ENCODE results near the gene GLIPR1. TPM values are rescaled to one million over a fixed set of nuclear protein-coding genes. Genes with fewer than 3 reads are reported as not detected.
"Not testable (repeated sequence)": the region's sequence is repeated elsewhere in the genome, so short reads cannot be mapped to it uniquely, and the experiment has no call there.

GLIPR1 gene
- total RNA-seq, 1 donor from 2014 or later, result 10.9 TPM

- no peak for DNase-seq
- intact Hi-C loops (cut with DNase I), result no loop called here
- ATAC-seq (ENCODE audit: poor library complexity), result no peak
Observed at GRCh38 chr12:75460204-75460603, 20.4 kb upstream of the GLIPR1 start.

- ATAC-seq (ENCODE audit: poor library complexity), result peak; percentile 62
- intact Hi-C loops (cut with DNase I), result no loop called here
Observed at GRCh38 chr12:75471902-75472890, 8.4 kb upstream of the GLIPR1 start.

GRCh38 chr12:75474116-75474515 lies 6.4 kb upstream of the GLIPR1 start:
- no peak for ATAC-seq (ENCODE audit: poor library complexity)
- no peak for DNase-seq
- intact Hi-C loops (cut with DNase I), result no loop called here

More at GRCh38 chr12:75471902-75472890, 8.4 kb upstream of the GLIPR1 start:
- no peak for DNase-seq

- intact Hi-C loops (cut with DNase I), result no loop called here
- no peak for ATAC-seq (ENCODE audit: poor library complexity)
- no peak for DNase-seq
Observed at GRCh38 chr12:75476071-75476470, 4.5 kb upstream of the GLIPR1 start.

- no peak for ATAC-seq (ENCODE audit: poor library complexity)
- no peak for DNase-seq
- intact Hi-C loops (cut with DNase I), result no loop called here
Observed at GRCh38 chr12:75477137-75477536, 3.4 kb upstream of the GLIPR1 start.

GRCh38 chr12:75478116-75478794 lies 2.3 kb upstream of the GLIPR1 start:
- ATAC-seq (ENCODE audit: poor library complexity) (no peak), DNase-seq (no peak)
- intact Hi-C loops (cut with DNase I), result no loop called here

GRCh38 chr12:75479963-75480461 lies 543 bp upstream of the GLIPR1 start:
- peak; percentile 30 for ATAC-seq (ENCODE audit: poor library complexity)
- intact Hi-C loops (cut with DNase I), result loop anchor here (10.0 kb wide), 1 partner anchor 145 kb away; the partner anchor contains the start of genes CAPS2 and GLIPR1L1
- no peak for DNase-seq

- DNase-seq (no peak), ATAC-seq (ENCODE audit: poor library complexity) (peak; percentile 46)
- intact Hi-C loops (cut with DNase I), result loop anchor here (10.0 kb wide), 1 partner anchor 146 kb away; the partner anchor contains the start of genes CAPS2 and GLIPR1L1
Observed at GRCh38 chr12:75481013-75481705, 604 bp downstream of the GLIPR1 start.

- ATAC-seq (ENCODE audit: poor library complexity) (no peak), DNase-seq (no peak)
- intact Hi-C loops (cut with DNase I), result loop anchor here (10.0 kb wide), 1 partner anchor 147 kb away; the partner anchor contains the start of genes CAPS2 and GLIPR1L1
Observed at GRCh38 chr12:75481774-75482173, 1.2 kb downstream of the GLIPR1 start.

GRCh38 chr12:75482646-75483045 lies 2.1 kb downstream of the GLIPR1 start:
- DNase-seq, result no peak
- intact Hi-C loops (cut with DNase I), result loop anchor here (10.0 kb wide), 1 partner anchor 148 kb away; the partner anchor contains the start of genes CAPS2 and GLIPR1L1
- ATAC-seq (ENCODE audit: poor library complexity), result no peak

- no peak for DNase-seq
- intact Hi-C loops (cut with DNase I), result loop anchor here (10.0 kb wide), 1 partner anchor 149 kb away; the partner anchor contains the start of genes CAPS2 and GLIPR1L1
- ATAC-seq (ENCODE audit: poor library complexity), result no peak
Observed at GRCh38 chr12:75483431-75483830, 2.9 kb downstream of the GLIPR1 start.

GRCh38 chr12:75484450-75484849 lies 3.9 kb downstream of the GLIPR1 start:
- not testable (repeated sequence) for ATAC-seq (ENCODE audit: poor library complexity); DNase-seq
- intact Hi-C loops (cut with DNase I), result loop anchor here (10.0 kb wide), 1 partner anchor 150 kb away; the partner anchor contains the start of genes CAPS2 and GLIPR1L1

- intact Hi-C loops (cut with DNase I), result loop anchor here (10.0 kb wide), 1 partner anchor 153 kb away; the partner anchor contains the start of genes CAPS2 and GLIPR1L1
- no peak for DNase-seq
- ATAC-seq (ENCODE audit: poor library complexity), result no peak
Observed at GRCh38 chr12:75487308-75487707, 6.8 kb downstream of the GLIPR1 start.

- ATAC-seq (ENCODE audit: poor library complexity), result no peak
- no peak for DNase-seq
- intact Hi-C loops (cut with DNase I), result loop anchor here (10.0 kb wide), 1 partner anchor 154 kb away; the partner anchor contains the start of genes CAPS2 and GLIPR1L1
Observed at GRCh38 chr12:75488553-75488952, 8.0 kb downstream of the GLIPR1 start.

- ATAC-seq (ENCODE audit: poor library complexity) (no peak), DNase-seq (no peak)
- intact Hi-C loops (cut with DNase I), result loop anchor here (10.0 kb wide), 1 partner anchor 154 kb away; the partner anchor contains the start of genes CAPS2 and GLIPR1L1
Observed at GRCh38 chr12:75489187-75489586, 8.6 kb downstream of the GLIPR1 start.

- no peak for ATAC-seq (ENCODE audit: poor library complexity)
- intact Hi-C loops (cut with DNase I), result loop anchor here (10.0 kb wide), 1 partner anchor 155 kb away; the partner anchor contains the start of genes CAPS2 and GLIPR1L1
- no peak for DNase-seq
Observed at GRCh38 chr12:75489613-75490210, 9.2 kb downstream of the GLIPR1 start.

GRCh38 chr12:75491169-75491568 lies 10.6 kb downstream of the GLIPR1 start:
- DNase-seq (no peak), ATAC-seq (ENCODE audit: poor library complexity) (no peak)
- intact Hi-C loops (cut with DNase I), result no loop called here

GRCh38 chr12:75503459-75503858 lies 22.9 kb downstream of the GLIPR1 start:
- DNase-seq, result no peak
- ATAC-seq (ENCODE audit: poor library complexity), result no peak
- intact Hi-C loops (cut with DNase I), result no loop called here
